Measurements from ENCODE around the gene NMUR1.
A peak's percentile ranks its signal among the peaks of the same experiment; 100 is the strongest.
"Not testable (repeated sequence)": the region's sequence is repeated elsewhere in the genome, so short reads cannot be mapped to it uniquely, and the experiment has no call there.

Gene NMUR1

GRCh38 chr2:231563378-231563961, 33.2 kb upstream of the NMUR1 start:
- Mint-ChIP-seq H3K36me3 (ENCODE audit: low read depth) (no peaks in the 10 kb centered on the region), H3K4me1 (ENCODE audit: low read depth) (peaks cover under 1% of the 10 kb centered on the region)

GRCh38 chr2:231557571-231558217, 27.4 kb upstream of the NMUR1 start:
- no peak overlapping the region for H3K27ac Mint-ChIP-seq
- H3K27me3 Mint-ChIP-seq = no peaks in the 10 kb centered on the region
- no peak overlapping the region for H3K4me3 Mint-ChIP-seq

More at GRCh38 chr2:231563378-231563961, 33.2 kb upstream of the NMUR1 start:
- Mint-ChIP-seq H3K9me3 (no peaks in the 10 kb centered on the region), H3K27ac (no peak overlapping the region), H3K27me3 (no peaks in the 10 kb centered on the region), H3K4me3 (no peak overlapping the region)
- peak; percentile 41 for DNase-seq

GRCh38 chr2:231556981-231557380, 26.7 kb upstream of the NMUR1 start:
- no peak overlapping the region for H3K27ac Mint-ChIP-seq
- no peaks in the 10 kb centered on the region for H3K27me3 Mint-ChIP-seq
- no peak overlapping the region for H3K4me3 Mint-ChIP-seq

More at GRCh38 chr2:231557571-231558217, 27.4 kb upstream of the NMUR1 start:
- peaks cover 10% of the 10 kb centered on the region for H3K4me1 Mint-ChIP-seq (ENCODE audit: low read depth)
- peak; percentile 63 for DNase-seq
- no peaks in the 10 kb centered on the region for H3K36me3 Mint-ChIP-seq (ENCODE audit: low read depth)
- peaks cover 10% of the 10 kb centered on the region for H3K9me3 Mint-ChIP-seq

GRCh38 chr2:231556496-231556895, 26.3 kb upstream of the NMUR1 start:
- peaks cover 10% of the 10 kb centered on the region for H3K4me1 Mint-ChIP-seq (ENCODE audit: low read depth)
- H3K27ac Mint-ChIP-seq; H3K4me3 Mint-ChIP-seq; H3K27me3 Mint-ChIP-seq; DNase-seq; H3K36me3 Mint-ChIP-seq (ENCODE audit: low read depth): not testable (repeated sequence)
- peaks cover 12% of the 10 kb centered on the region for H3K9me3 Mint-ChIP-seq

More at GRCh38 chr2:231556981-231557380, 26.7 kb upstream of the NMUR1 start:
- peaks cover 10% of the 10 kb centered on the region for H3K4me1 Mint-ChIP-seq (ENCODE audit: low read depth)
- DNase-seq = no peak
- no peaks in the 10 kb centered on the region for H3K36me3 Mint-ChIP-seq (ENCODE audit: low read depth)
- peaks cover 12% of the 10 kb centered on the region for H3K9me3 Mint-ChIP-seq

- Mint-ChIP-seq H3K9me3 (peaks cover 12% of the 10 kb centered on the region), H3K4me1 (ENCODE audit: low read depth) (peaks cover 10% of the 10 kb centered on the region), H3K4me3 (peak overlapping the region; percentile 39), H3K36me3 (ENCODE audit: low read depth) (no peaks in the 10 kb centered on the region), H3K27ac (peak overlapping the region; percentile 48), H3K27me3 (no peaks in the 10 kb centered on the region)
- DNase-seq = no peak
Measured at GRCh38 chr2:231554748-231555545, 24.7 kb upstream of the NMUR1 start.

- DNase-seq = no peak
- Mint-ChIP-seq H3K9me3 (peaks cover 12% of the 10 kb centered on the region), H3K27me3 (no peaks in the 10 kb centered on the region), H3K27ac (no peak overlapping the region), H3K36me3 (ENCODE audit: low read depth) (no peaks in the 10 kb centered on the region), H3K4me1 (ENCODE audit: low read depth) (peaks cover 10% of the 10 kb centered on the region), H3K4me3 (no peak overlapping the region)
Measured at GRCh38 chr2:231554327-231554726, 24.1 kb upstream of the NMUR1 start.

GRCh38 chr2:231552752-231553151, 22.5 kb upstream of the NMUR1 start:
- H3K9me3 Mint-ChIP-seq = peaks cover 12% of the 10 kb centered on the region
- H3K36me3 Mint-ChIP-seq (ENCODE audit: low read depth) = no peaks in the 10 kb centered on the region
- no peak overlapping the region for H3K4me3 Mint-ChIP-seq
- H3K27ac Mint-ChIP-seq = no peak overlapping the region
- no peaks in the 10 kb centered on the region for H3K27me3 Mint-ChIP-seq
- DNase-seq = no peak
- peaks cover 12% of the 10 kb centered on the region for H3K4me1 Mint-ChIP-seq (ENCODE audit: low read depth)

GRCh38 chr2:231549446-231550239, 19.4 kb upstream of the NMUR1 start:
- peaks cover 12% of the 10 kb centered on the region for H3K9me3 Mint-ChIP-seq
- no peak overlapping the region for H3K4me3 Mint-ChIP-seq
- H3K27me3 Mint-ChIP-seq = no peaks in the 10 kb centered on the region
- no peak for DNase-seq
- H3K4me1 Mint-ChIP-seq (ENCODE audit: low read depth) = peaks cover 21% of the 10 kb centered on the region
- no peak overlapping the region for H3K27ac Mint-ChIP-seq
- H3K36me3 Mint-ChIP-seq (ENCODE audit: low read depth) = no peaks in the 10 kb centered on the region

GRCh38 chr2:231548752-231549151, 18.5 kb upstream of the NMUR1 start:
- Mint-ChIP-seq H3K36me3 (ENCODE audit: low read depth) (no peaks in the 10 kb centered on the region), H3K27me3 (no peaks in the 10 kb centered on the region), H3K9me3 (peaks cover 12% of the 10 kb centered on the region), H3K27ac (no peak overlapping the region), H3K4me3 (no peak overlapping the region), H3K4me1 (ENCODE audit: low read depth) (peaks cover 16% of the 10 kb centered on the region)
- no peak for DNase-seq

GRCh38 chr2:231547315-231548110, 17.3 kb upstream of the NMUR1 start:
- H3K4me1 Mint-ChIP-seq (ENCODE audit: low read depth) = peaks cover 19% of the 10 kb centered on the region
- no peak overlapping the region for H3K4me3 Mint-ChIP-seq
- no peak overlapping the region for H3K27ac Mint-ChIP-seq
- peaks cover 10% of the 10 kb centered on the region for H3K9me3 Mint-ChIP-seq
- peaks cover 2% of the 10 kb centered on the region for H3K36me3 Mint-ChIP-seq (ENCODE audit: low read depth)
- H3K27me3 Mint-ChIP-seq = no peaks in the 10 kb centered on the region
- DNase-seq = no peak

- Mint-ChIP-seq H3K9me3 (peaks cover 16% of the 10 kb centered on the region), H3K4me3 (no peak overlapping the region), H3K36me3 (ENCODE audit: low read depth) (peaks cover 2% of the 10 kb centered on the region), H3K27me3 (no peaks in the 10 kb centered on the region), H3K27ac (no peak overlapping the region), H3K4me1 (ENCODE audit: low read depth) (peaks cover 19% of the 10 kb centered on the region)
- no peak for DNase-seq
Measured at GRCh38 chr2:231546014-231546715, 15.9 kb upstream of the NMUR1 start.

- H3K4me1 Mint-ChIP-seq (ENCODE audit: low read depth) = peaks cover 19% of the 10 kb centered on the region
- peak overlapping the region; percentile 84 for H3K27ac Mint-ChIP-seq
- H3K27me3 Mint-ChIP-seq = no peaks in the 10 kb centered on the region
- H3K36me3 Mint-ChIP-seq (ENCODE audit: low read depth) = peaks cover 2% of the 10 kb centered on the region
- peak overlapping the region; percentile 59 for H3K4me3 Mint-ChIP-seq
- H3K9me3 Mint-ChIP-seq = peaks cover 16% of the 10 kb centered on the region
- peak; percentile 61 for DNase-seq
Measured at GRCh38 chr2:231545105-231545902, 15.1 kb upstream of the NMUR1 start.
